ENCODE results near the gene SPOPL. TPM values are rescaled to one million over a fixed set of nuclear protein-coding genes. Genes with fewer than 3 reads are reported as not detected.

Gene SPOPL
- total RNA-seq, 2 donors from 2014 or later: 28.7 to 46.3 TPM

DNA sequence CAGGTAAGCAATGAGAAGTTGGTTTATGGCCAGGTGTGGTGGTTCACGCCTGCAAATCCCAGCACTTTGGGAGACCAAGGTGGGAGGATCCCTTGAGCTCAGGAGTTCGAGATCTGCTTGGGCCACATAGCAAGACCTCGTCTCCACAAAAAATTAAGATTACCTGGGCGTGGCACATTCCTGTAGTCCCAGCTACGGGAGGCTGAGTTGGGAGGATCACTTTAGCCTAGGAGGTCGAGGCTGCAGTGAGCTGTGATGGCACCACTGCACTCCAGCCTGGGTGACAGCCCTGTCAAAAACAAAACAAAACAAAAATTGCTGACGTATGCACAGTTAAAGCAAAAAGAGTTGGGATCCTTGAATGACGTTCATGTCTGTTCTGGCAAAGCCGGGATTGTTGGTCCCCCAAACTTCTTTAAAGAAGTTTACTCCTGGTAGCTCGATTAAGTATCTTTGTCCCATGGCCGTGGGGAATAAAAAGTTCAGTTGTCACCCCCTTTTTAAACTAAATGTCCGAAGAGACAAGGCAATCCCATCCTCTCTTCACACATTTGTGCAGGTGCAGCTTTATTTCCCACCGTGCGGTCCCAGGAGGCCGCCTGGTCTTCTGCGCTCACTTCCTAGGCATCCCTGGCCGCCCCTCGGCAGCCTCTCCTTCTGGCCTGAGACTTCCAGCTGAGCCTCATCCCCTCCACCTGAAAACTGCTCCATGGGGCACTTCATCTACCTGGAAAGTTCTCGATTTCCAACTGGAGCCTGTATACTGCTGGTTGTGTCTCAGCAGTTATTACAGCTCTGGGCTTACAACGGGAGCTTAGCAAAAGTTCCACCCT is 762 bp upstream of the SPOPL start:
- no peak for DNase-seq (ENCODE audit: low spot score)
- TF ChIP-seq, protein P1, sequence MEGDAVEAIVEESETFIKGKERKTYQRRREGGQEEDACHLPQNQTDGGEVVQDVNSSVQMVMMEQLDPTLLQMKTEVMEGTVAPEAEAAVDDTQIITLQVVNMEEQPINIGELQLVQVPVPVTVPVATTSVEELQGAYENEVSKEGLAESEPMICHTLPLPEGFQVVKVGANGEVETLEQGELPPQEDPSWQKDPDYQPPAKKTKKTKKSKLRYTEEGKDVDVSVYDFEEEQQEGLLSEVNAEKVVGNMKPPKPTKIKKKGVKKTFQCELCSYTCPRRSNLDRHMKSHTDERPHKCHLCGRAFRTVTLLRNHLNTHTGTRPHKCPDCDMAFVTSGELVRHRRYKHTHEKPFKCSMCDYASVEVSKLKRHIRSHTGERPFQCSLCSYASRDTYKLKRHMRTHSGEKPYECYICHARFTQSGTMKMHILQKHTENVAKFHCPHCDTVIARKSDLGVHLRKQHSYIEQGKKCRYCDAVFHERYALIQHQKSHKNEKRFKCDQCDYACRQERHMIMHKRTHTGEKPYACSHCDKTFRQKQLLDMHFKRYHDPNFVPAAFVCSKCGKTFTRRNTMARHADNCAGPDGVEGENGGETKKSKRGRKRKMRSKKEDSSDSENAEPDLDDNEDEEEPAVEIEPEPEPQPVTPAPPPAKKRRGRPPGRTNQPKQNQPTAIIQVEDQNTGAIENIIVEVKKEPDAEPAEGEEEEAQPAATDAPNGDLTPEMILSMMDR (IDR thresholded peaks at IDR 0.05): no peak
- no peaks in the 10 kb centered on the region for H3K9me3 ChIP-seq
- no peaks in the 10 kb centered on the region for H3K36me3 ChIP-seq
- H3K4me1 ChIP-seq (ENCODE audit: control insufficient read depth in 1 of 2, low read depth in 2 of 2): peaks cover 27 to 44% of the 10 kb centered on the region in 2 donors
- peak overlapping the region; percentile 87 for H3K4me3 ChIP-seq
- H3K27ac ChIP-seq: peak overlapping the region; percentile 94 to 98
- no peaks in the 10 kb centered on the region for H3K27me3 ChIP-seq (replicated peaks; ENCODE audit: insufficient read depth)
- ATAC-seq (ENCODE audit: insufficient number of reproducible peaks, low FRiP score, low read depth): peak; percentile 16

- TF ChIP-seq, protein P1 (IDR thresholded peaks at IDR 0.05): no peak
- Histone ChIP-seq H3K4me1 (ENCODE audit: control insufficient read depth in 1 of 2, low read depth in 2 of 2) (peaks cover 37 to 57% of the 10 kb centered on the region in 2 donors), H3K36me3 (no peaks in the 10 kb centered on the region), H3K27me3 (replicated peaks; ENCODE audit: insufficient read depth) (no peaks in the 10 kb centered on the region), H3K27ac (peak overlapping the region; percentile 68 to 98), H3K4me3 (peak overlapping the region; percentile 87), H3K9me3 (no peaks in the 10 kb centered on the region)
- DNase-seq (ENCODE audit: low spot score) (no peak), ATAC-seq (ENCODE audit: insufficient number of reproducible peaks, low FRiP score, low read depth) (peak; percentile 29)
Observed at GRCh38 chr2:138502255-138503086, 901 bp downstream of the SPOPL start.

GRCh38 chr2:138503087-138503442 is 1.5 kb downstream of the SPOPL start:
- H3K27me3 ChIP-seq (replicated peaks; ENCODE audit: insufficient read depth): no peaks in the 10 kb centered on the region
- TF ChIP-seq, protein P1 (IDR thresholded peaks at IDR 0.05): no peak
- H3K4me1 ChIP-seq (ENCODE audit: control insufficient read depth in 1 of 2, low read depth in 2 of 2): peaks cover 41 to 58% of the 10 kb centered on the region in 2 donors
- no peaks in the 10 kb centered on the region for H3K9me3 ChIP-seq
- no peaks in the 10 kb centered on the region for H3K36me3 ChIP-seq
- no peak for DNase-seq (ENCODE audit: low spot score)
- peak overlapping the region in 1 of 2 donors; percentile 98 for H3K27ac ChIP-seq
- H3K4me3 ChIP-seq: peak overlapping the region; percentile 87
- no peak for ATAC-seq (ENCODE audit: insufficient number of reproducible peaks, low FRiP score, low read depth)

DNA sequence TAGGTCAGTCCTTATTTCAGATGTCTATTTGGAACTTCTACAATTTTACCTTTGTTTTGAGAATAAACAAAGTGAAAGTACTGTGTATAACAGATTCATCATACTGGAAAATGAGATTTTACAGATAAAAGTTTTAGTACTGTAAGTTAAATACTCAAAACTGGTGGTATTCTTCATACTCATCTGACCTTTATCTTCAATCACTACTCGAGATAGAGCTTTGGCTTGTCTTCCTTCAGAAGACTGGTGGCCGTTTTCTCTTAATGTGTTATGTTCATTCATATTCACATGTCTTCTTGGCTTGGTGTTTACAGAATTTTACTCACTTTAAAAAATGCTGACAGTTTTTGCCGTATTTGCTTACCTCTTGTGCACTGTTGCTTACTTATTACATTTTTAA is 2.1 kb downstream of the SPOPL start:
- H3K36me3 ChIP-seq: no peaks in the 10 kb centered on the region
- DNase-seq (ENCODE audit: low spot score): no peak
- H3K4me3 ChIP-seq: peak overlapping the region; percentile 87
- TF ChIP-seq, protein P1 (IDR thresholded peaks at IDR 0.05): no peak
- ATAC-seq (ENCODE audit: insufficient number of reproducible peaks, low FRiP score, low read depth): no peak
- no peaks in the 10 kb centered on the region for H3K27me3 ChIP-seq (replicated peaks; ENCODE audit: insufficient read depth)
- peak overlapping the region in 1 of 2 donors; percentile 98 for H3K27ac ChIP-seq
- H3K9me3 ChIP-seq: no peaks in the 10 kb centered on the region
- H3K4me1 ChIP-seq (ENCODE audit: control insufficient read depth in 1 of 2, low read depth in 2 of 2): peaks cover 44 to 58% of the 10 kb centered on the region in 2 donors

GRCh38 chr2:138504092-138504491 is 2.5 kb downstream of the SPOPL start:
- H3K9me3 ChIP-seq: no peaks in the 10 kb centered on the region
- H3K4me1 ChIP-seq (ENCODE audit: control insufficient read depth in 1 of 2, low read depth in 2 of 2): peaks cover 48 to 58% of the 10 kb centered on the region in 2 donors
- no peaks in the 10 kb centered on the region for H3K36me3 ChIP-seq
- peak overlapping the region in 1 of 2 donors; percentile 98 for H3K27ac ChIP-seq
- TF ChIP-seq, protein P1 (IDR thresholded peaks at IDR 0.05): no peak
- DNase-seq (ENCODE audit: low spot score) (no peak), ATAC-seq (ENCODE audit: insufficient number of reproducible peaks, low FRiP score, low read depth) (no peak)
- no peaks in the 10 kb centered on the region for H3K27me3 ChIP-seq (replicated peaks; ENCODE audit: insufficient read depth)
- H3K4me3 ChIP-seq: peak overlapping the region; percentile 87

Data from thoracic aorta (tissue), 2 donors.